Ectodermal cell (in vitro differentiated cells): ENCODE results near the gene IMPACT.

Source experiments
- H3K27ac ChIP-seq: 2 replicates; pipeline ENCODE4 v1.7.0; 2013; ENCODE audit warnings: mild to moderate bottlenecking, low read depth, low read length; ENCODE audit not compliant: insufficient read depth, poor library complexity, severe bottlenecking
- H3K27me3 ChIP-seq: 2 replicates; pipeline ENCODE4 v1.7.0; 2013; ENCODE audit warnings: mild to moderate bottlenecking, low read length; ENCODE audit not compliant: insufficient read depth, control insufficient read depth, poor library complexity, severe bottlenecking
- H3K36me3 ChIP-seq: one replicate; pipeline ENCODE4 v1.7.0; 2013; ENCODE audit warnings: low read length; ENCODE audit not compliant: control insufficient read depth, insufficient read depth
- H3K4me1 ChIP-seq: one replicate; pipeline ENCODE4 v1.7.0; 2013; ENCODE audit warnings: low read length; ENCODE audit not compliant: control insufficient read depth, insufficient read depth
- H3K4me3 ChIP-seq: 2 replicates; pipeline ENCODE4 v1.7.0; 2013; ENCODE audit warnings: low read depth, low read length, control low read depth; ENCODE audit not compliant: insufficient read depth
- H3K9me3 ChIP-seq: 2 replicates; pipeline ENCODE4 v1.7.0; 2013; ENCODE audit warnings: mild to moderate bottlenecking, low read length, moderate library complexity; ENCODE audit not compliant: control insufficient read depth
- WGBS, 2 experiments: methylation state at CpG; one replicate each; pipeline ENCODE4 v1.1.7; 2013; ENCODE audit warnings: missing lambda C conversion rate in 2 of 2; 5-methylcytosine and 5-hydroxymethylcytosine counted together

Gene IMPACT

GRCh38 chr18:24472591-24472990, 46.1 kb downstream of the IMPACT start:
- Histone ChIP-seq H3K27me3 (no peaks in the 10 kb centered on the region), H3K4me3 (no peak overlapping the region), H3K27ac (no peak overlapping the region), H3K9me3 (no peaks in the 10 kb centered on the region), H3K4me1 (no peaks in the 10 kb centered on the region), H3K36me3 (no peaks in the 10 kb centered on the region)
- 83 to 86% methylated on average over 5 of the region's 5 CpGs for WGBS, 2 experiments

- no peak overlapping the region for H3K4me3 ChIP-seq
- H3K9me3 ChIP-seq, result no peaks in the 10 kb centered on the region
- WGBS, 2 experiments, result 89 to 92% methylated on average over 2 of the region's 2 CpGs
- H3K27me3 ChIP-seq, result no peaks in the 10 kb centered on the region
- no peak overlapping the region for H3K27ac ChIP-seq
- no peaks in the 10 kb centered on the region for H3K36me3 ChIP-seq
- no peaks in the 10 kb centered on the region for H3K4me1 ChIP-seq
Measured at GRCh38 chr18:24474406-24474805, 47.9 kb downstream of the IMPACT start.

- no peak overlapping the region for H3K27ac ChIP-seq
- H3K27me3 ChIP-seq, result no peaks in the 10 kb centered on the region
- WGBS, 2 experiments, result 89 to 94% methylated on average over 5 to 6 of the region's 6 CpGs
- H3K9me3 ChIP-seq, result no peaks in the 10 kb centered on the region
- no peaks in the 10 kb centered on the region for H3K36me3 ChIP-seq
- no peak overlapping the region for H3K4me3 ChIP-seq
- H3K4me1 ChIP-seq, result no peaks in the 10 kb centered on the region
Measured at GRCh38 chr18:24475926-24476589, 49.6 kb downstream of the IMPACT start.

- H3K4me3 ChIP-seq, result no peak overlapping the region
- H3K27me3 ChIP-seq, result no peaks in the 10 kb centered on the region
- H3K9me3 ChIP-seq, result no peaks in the 10 kb centered on the region
- no peak overlapping the region for H3K27ac ChIP-seq
- no peaks in the 10 kb centered on the region for H3K36me3 ChIP-seq
- no peaks in the 10 kb centered on the region for H3K4me1 ChIP-seq
- 87% methylated on average over 4 to 6 of the region's 7 CpGs for WGBS, 2 experiments
Measured at GRCh38 chr18:24479371-24479770, 52.9 kb downstream of the IMPACT start.

GRCh38 chr18:24482821-24483220, 56.4 kb downstream of the IMPACT start:
- WGBS, 2 experiments, result 94 to 95% methylated on average over 5 of the region's 5 CpGs

GRCh38 chr18:24485681-24486080, 59.2 kb downstream of the IMPACT start:
- no peaks in the 10 kb centered on the region for H3K27me3 ChIP-seq
- no peak overlapping the region for H3K27ac ChIP-seq
- WGBS, 2 experiments, result 100% methylated on average over 2 to 3 of the region's 3 CpGs
- no peak overlapping the region for H3K4me3 ChIP-seq
- H3K4me1 ChIP-seq, result no peaks in the 10 kb centered on the region
- H3K36me3 ChIP-seq, result no peaks in the 10 kb centered on the region
- no peaks in the 10 kb centered on the region for H3K9me3 ChIP-seq

More at GRCh38 chr18:24482821-24483220, 56.4 kb downstream of the IMPACT start:
- H3K9me3 ChIP-seq, result no peaks in the 10 kb centered on the region
- no peaks in the 10 kb centered on the region for H3K36me3 ChIP-seq
- H3K4me3 ChIP-seq, result no peak overlapping the region
- no peaks in the 10 kb centered on the region for H3K27me3 ChIP-seq
- H3K4me1 ChIP-seq, result no peaks in the 10 kb centered on the region
- no peak overlapping the region for H3K27ac ChIP-seq

GRCh38 chr18:24486684-24487083, 60.2 kb downstream of the IMPACT start:
- WGBS, 2 experiments, result 92 to 93% methylated on average over 9 of the region's 9 CpGs
- Histone ChIP-seq H3K9me3 (no peaks in the 10 kb centered on the region), H3K4me3 (no peak overlapping the region), H3K27me3 (no peaks in the 10 kb centered on the region), H3K27ac (no peak overlapping the region), H3K4me1 (no peaks in the 10 kb centered on the region), H3K36me3 (no peaks in the 10 kb centered on the region)

- Histone ChIP-seq H3K4me1 (no peaks in the 10 kb centered on the region), H3K27ac (no peak overlapping the region), H3K4me3 (no peak overlapping the region), H3K27me3 (no peaks in the 10 kb centered on the region), H3K9me3 (no peaks in the 10 kb centered on the region), H3K36me3 (no peaks in the 10 kb centered on the region)
- WGBS, 2 experiments, result 58 to 61% methylated on average over 6 of the region's 7 CpGs
Measured at GRCh38 chr18:24488824-24489493, 62.5 kb downstream of the IMPACT start.

GRCh38 chr18:24490539-24490938, 64.1 kb downstream of the IMPACT start:
- Histone ChIP-seq H3K4me1 (no peaks in the 10 kb centered on the region), H3K27ac (no peak overlapping the region), H3K4me3 (no peak overlapping the region), H3K36me3 (no peaks in the 10 kb centered on the region), H3K27me3 (no peaks in the 10 kb centered on the region), H3K9me3 (no peaks in the 10 kb centered on the region)
- 85 to 87% methylated on average over 4 of the region's 4 CpGs for WGBS, 2 experiments

GRCh38 chr18:24491927-24492834, 65.7 kb downstream of the IMPACT start:
- Histone ChIP-seq H3K27ac (no peak overlapping the region), H3K36me3 (no peaks in the 10 kb centered on the region), H3K4me3 (no peak overlapping the region), H3K27me3 (no peaks in the 10 kb centered on the region), H3K9me3 (no peaks in the 10 kb centered on the region), H3K4me1 (no peaks in the 10 kb centered on the region)
- WGBS, 2 experiments, result 92 to 93% methylated on average over 21 of the region's 21 CpGs
